ENCODE data around the gene EAPP.
"Not testable (repeated sequence)": the region's sequence is repeated elsewhere in the genome, so short reads cannot be mapped to it uniquely, and the experiment has no call there.

EAPP gene

DNA sequence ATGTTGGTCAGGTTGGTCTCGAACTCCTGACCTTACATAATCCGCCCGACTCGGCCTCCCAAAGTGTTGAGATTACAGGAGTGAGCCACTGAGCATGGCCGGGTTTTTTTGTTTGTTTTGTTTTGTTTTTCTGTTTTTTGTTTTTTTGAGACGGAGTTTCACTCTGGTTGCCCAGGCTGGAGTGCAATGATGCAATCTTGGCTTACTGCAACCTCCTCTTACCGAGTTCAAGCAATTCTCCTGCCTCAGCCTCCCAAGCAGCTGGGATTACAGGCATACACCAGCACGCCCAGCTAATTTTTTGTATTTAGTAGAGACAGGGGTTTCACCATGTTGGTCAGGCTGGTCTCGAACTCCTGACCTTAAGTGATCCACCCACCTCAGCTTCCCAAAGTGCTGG, 35.5 kb downstream of the EAPP start:
- 81 to 83% methylated on average over 9 of the region's 9 CpGs for WGBS, 2 experiments
- not testable (repeated sequence) for H3K4me3 ChIP-seq (ENCODE audit: insufficient read depth, low read depth, low read length); H3K27ac ChIP-seq (ENCODE audit: insufficient read depth, low read depth, low read length, poor library complexity, severe bottlenecking); H3K36me3 ChIP-seq (ENCODE audit: control insufficient read depth, insufficient read depth, low read length); H3K9me3 ChIP-seq (ENCODE audit: control insufficient read depth, low read length); H3K4me1 ChIP-seq (ENCODE audit: control insufficient read depth, insufficient read depth, low read length); H3K27me3 ChIP-seq (ENCODE audit: control insufficient read depth, insufficient read depth, low read length, poor library complexity, severe bottlenecking)

DNA sequence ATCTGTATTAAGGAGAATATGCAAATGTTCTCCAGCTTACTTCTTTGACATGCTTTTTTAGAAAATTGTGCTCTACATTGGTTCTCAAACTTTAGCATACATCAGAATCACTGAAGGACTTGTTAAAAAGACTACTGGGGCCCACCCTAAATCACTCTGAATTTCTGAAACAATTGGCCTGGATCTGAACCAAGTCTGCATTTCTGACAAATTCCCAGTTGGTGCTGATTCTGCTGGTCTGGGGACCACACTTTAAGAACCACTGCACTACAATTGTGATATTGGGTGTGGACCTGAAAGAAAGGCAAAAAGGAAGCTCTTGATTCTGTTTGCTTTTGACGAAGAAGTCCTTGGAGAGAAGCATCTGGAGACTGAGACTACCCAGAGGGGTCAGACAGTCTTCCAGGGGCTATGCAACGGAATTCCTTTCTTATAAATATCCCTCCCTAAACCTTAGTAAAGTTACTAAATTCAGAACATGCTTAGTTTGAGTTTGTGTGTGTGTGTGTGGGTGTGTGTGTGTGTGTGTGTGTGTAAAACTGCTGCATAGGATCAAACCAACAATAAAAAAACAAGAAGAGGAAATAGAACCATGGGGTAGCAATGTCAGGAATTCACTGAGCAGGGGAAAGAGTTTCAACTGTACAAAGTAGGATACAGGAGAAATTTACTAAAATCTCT, 36.8 kb downstream of the EAPP start:
- 75 to 88% methylated on average over 2 of the region's 2 CpGs for WGBS, 2 experiments
- Histone ChIP-seq H3K27ac (ENCODE audit: insufficient read depth, low read depth, low read length, poor library complexity, severe bottlenecking) (no peak overlapping the region), H3K27me3 (ENCODE audit: control insufficient read depth, insufficient read depth, low read length, poor library complexity, severe bottlenecking) (no peaks in the 10 kb centered on the region), H3K36me3 (ENCODE audit: control insufficient read depth, insufficient read depth, low read length) (no peaks in the 10 kb centered on the region), H3K9me3 (ENCODE audit: control insufficient read depth, low read length) (no peaks in the 10 kb centered on the region), H3K4me1 (ENCODE audit: control insufficient read depth, insufficient read depth, low read length) (no peaks in the 10 kb centered on the region), H3K4me3 (ENCODE audit: insufficient read depth, low read depth, low read length) (no peak overlapping the region)

DNA sequence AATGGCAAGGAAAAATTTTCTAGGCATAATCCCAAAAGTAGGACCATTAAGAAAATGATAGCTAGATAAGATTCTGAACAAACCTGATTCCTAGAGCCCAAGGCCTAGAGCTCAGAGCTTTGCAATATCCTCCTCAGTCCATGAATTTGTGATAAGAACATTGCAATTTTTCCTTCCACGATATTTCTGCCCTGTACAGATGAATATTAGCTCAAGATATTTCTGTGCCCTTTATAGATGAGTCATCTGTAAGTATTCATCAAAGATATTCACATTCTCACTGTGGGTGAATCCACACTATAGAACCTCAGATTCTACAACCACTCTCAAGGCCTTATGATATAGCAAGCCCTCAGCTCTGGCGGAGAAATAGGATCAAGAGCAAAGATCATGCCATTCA, 37.5 kb downstream of the EAPP start:
- 88 to 94% methylated on average over 2 of the region's 2 CpGs for WGBS, 2 experiments
- H3K9me3 ChIP-seq (ENCODE audit: control insufficient read depth, low read length): no peaks in the 10 kb centered on the region
- peaks cover 6% of the 10 kb centered on the region for H3K4me1 ChIP-seq (ENCODE audit: control insufficient read depth, insufficient read depth, low read length)
- no peak overlapping the region for H3K4me3 ChIP-seq (ENCODE audit: insufficient read depth, low read depth, low read length)
- H3K36me3 ChIP-seq (ENCODE audit: control insufficient read depth, insufficient read depth, low read length): no peaks in the 10 kb centered on the region
- no peak overlapping the region for H3K27ac ChIP-seq (ENCODE audit: insufficient read depth, low read depth, low read length, poor library complexity, severe bottlenecking)
- no peaks in the 10 kb centered on the region for H3K27me3 ChIP-seq (ENCODE audit: control insufficient read depth, insufficient read depth, low read length, poor library complexity, severe bottlenecking)

DNA sequence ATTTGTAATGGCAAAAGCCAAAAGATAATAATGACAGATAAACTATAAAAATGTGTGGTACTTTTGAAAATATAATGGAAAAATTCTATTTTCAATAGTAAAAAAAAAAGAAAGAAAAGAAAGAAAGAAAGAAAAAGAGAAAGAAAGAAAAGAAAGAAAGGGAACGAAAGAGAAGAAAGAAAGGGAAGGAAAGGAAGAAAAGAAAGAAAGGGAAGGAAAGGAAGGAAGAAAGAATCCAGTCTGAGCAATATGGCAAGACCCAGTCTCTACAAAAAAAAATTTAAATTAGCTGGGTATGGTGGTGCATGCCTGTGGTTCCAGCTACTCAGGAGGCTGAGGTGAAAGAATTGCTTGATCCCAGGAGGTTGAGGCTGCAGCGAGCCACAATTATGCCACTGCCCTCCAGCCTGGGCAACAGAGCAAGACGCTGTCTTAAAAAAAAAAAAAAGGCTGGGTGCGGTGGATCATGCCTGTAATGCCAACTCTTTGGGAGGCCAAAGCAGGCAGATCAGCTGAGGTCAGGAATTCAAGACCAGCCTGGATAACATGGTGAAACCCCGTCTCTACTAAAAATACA, 38.4 kb downstream of the EAPP start:
- Histone ChIP-seq H3K4me3 (ENCODE audit: insufficient read depth, low read depth, low read length) (no peak overlapping the region), H3K4me1 (ENCODE audit: control insufficient read depth, insufficient read depth, low read length) (peaks cover 10% of the 10 kb centered on the region), H3K27me3 (ENCODE audit: control insufficient read depth, insufficient read depth, low read length, poor library complexity, severe bottlenecking) (no peaks in the 10 kb centered on the region), H3K27ac (ENCODE audit: insufficient read depth, low read depth, low read length, poor library complexity, severe bottlenecking) (no peak overlapping the region), H3K9me3 (ENCODE audit: control insufficient read depth, low read length) (no peaks in the 10 kb centered on the region), H3K36me3 (ENCODE audit: control insufficient read depth, insufficient read depth, low read length) (no peaks in the 10 kb centered on the region)
- WGBS, 2 experiments: 92 to 94% methylated on average over 4 of the region's 5 CpGs

DNA sequence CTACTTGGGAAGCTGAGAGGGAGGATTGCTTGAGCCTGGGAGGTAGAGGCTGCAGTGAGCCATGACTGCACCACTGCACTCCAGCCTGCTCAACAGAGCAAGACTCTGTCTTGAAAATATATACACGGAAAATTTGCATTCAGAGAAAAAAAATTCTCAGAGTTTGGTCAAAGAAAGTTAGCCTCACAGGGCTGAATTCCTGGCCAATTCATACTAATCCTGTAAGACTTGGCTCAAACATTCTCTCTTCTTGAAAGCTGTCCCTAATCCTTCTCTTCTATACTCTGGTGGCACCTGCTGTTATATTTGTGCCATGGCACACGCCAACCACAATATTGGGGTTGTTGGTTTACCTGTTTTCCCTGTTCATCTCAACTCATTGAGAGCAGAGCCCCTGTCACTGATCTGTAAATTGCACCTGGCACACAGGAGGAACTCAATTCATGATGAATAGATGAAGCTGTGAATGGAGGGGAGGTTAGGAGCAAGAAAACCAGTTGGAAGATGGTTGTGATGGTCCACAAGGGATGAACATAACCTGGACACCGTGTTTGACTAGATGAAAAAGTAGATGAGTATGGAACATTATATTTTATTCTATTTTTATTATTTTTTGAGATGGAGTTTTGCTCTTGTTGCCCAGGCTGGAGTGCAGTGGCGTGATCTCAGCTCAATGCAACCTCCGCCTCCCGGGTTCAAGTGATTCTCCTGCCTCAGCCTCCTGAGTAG, 40.7 kb downstream of the EAPP start:
- H3K4me1 ChIP-seq (ENCODE audit: control insufficient read depth, insufficient read depth, low read length): peaks cover 10% of the 10 kb centered on the region
- H3K27ac ChIP-seq (ENCODE audit: insufficient read depth, low read depth, low read length, poor library complexity, severe bottlenecking): no peak overlapping the region
- no peak overlapping the region for H3K4me3 ChIP-seq (ENCODE audit: insufficient read depth, low read depth, low read length)
- H3K36me3 ChIP-seq (ENCODE audit: control insufficient read depth, insufficient read depth, low read length): no peaks in the 10 kb centered on the region
- whole genome bisulfite sequencing, 2 experiments: 92 to 93% methylated on average over 6 of the region's 6 CpGs
- no peaks in the 10 kb centered on the region for H3K27me3 ChIP-seq (ENCODE audit: control insufficient read depth, insufficient read depth, low read length, poor library complexity, severe bottlenecking)
- H3K9me3 ChIP-seq (ENCODE audit: control insufficient read depth, low read length): no peaks in the 10 kb centered on the region

DNA sequence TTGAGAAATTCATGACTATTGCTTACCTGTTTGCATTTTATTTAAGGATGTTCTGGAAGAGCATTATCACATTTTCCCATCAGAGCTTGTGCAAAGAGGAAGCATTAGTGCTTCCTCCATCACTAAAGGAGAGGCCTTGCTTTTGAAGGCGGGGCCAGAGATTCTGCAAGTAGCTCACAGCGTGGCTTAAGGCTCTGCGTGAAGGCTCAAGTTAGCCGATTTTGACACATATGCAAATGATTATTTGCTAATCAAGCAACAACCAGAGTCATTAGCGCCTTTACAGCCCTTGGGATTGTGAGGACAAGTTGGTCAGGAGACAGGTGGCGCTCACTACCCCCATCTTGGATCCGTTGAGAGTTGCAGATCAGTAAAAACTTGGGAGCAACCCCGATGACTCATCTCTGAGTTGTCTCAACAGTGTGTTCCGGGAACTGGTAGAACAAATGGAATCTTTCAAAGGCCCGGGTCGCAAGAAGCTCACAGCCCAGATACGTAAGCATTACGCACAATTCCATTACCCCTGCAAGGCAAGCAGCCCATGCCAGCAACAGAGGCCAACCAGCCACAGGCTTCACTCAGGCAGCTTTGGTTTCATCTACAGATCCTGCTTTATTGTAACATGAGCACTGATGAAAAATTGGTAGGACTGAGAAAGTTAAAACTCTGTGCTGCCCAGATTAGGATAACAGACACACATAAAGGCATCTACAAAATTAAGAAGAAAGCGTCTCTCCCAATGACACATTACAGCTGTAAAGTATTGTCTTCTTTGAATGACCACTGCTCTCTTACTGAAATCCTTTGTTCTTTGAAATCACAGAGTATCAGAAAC, 42.6 kb downstream of the EAPP start:
- Histone ChIP-seq H3K27ac (ENCODE audit: insufficient read depth, low read depth, low read length, poor library complexity, severe bottlenecking) (peak overlapping the region; percentile 78), H3K4me1 (ENCODE audit: control insufficient read depth, insufficient read depth, low read length) (peaks cover 10% of the 10 kb centered on the region), H3K36me3 (ENCODE audit: control insufficient read depth, insufficient read depth, low read length) (no peaks in the 10 kb centered on the region), H3K4me3 (ENCODE audit: insufficient read depth, low read depth, low read length) (no peak overlapping the region), H3K27me3 (ENCODE audit: control insufficient read depth, insufficient read depth, low read length, poor library complexity, severe bottlenecking) (no peaks in the 10 kb centered on the region), H3K9me3 (ENCODE audit: control insufficient read depth, low read length) (no peaks in the 10 kb centered on the region)
- 32 to 33% methylated on average over 14 of the region's 14 CpGs for WGBS, 2 experiments

DNA sequence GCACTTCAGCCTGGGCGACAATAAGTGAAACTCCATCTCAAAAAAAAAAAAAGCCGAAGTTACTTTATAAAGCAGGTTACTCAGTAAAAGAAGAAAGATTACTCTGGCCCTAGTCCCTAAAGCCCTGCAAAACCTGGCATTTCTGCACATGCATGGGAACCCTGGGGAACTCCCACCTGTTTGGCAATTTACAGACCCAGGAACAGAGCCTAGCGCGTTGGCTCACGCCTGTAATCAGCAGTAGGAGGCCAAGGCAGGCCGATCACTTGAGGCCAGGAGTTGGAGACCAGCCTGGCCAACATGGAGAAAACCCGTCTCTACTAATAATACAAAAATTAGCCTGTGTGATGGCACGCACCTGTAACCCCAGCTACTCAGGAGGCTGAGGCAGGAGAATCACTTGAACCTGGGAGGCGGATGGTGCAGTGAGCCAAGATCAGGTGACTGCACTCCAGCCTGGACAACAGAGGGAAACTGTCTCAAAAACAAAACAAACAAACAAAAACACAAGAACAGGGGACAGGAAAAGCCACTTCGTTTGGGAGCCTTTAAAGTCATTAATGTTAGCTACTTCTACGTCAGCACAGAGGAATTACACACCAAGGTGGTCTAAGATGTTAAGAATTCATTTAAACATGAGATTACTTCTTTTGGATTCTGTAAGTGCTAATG, 43.4 kb downstream of the EAPP start:
- Histone ChIP-seq H3K27me3 (ENCODE audit: control insufficient read depth, insufficient read depth, low read length, poor library complexity, severe bottlenecking) (no peaks in the 10 kb centered on the region), H3K36me3 (ENCODE audit: control insufficient read depth, insufficient read depth, low read length) (no peaks in the 10 kb centered on the region), H3K4me1 (ENCODE audit: control insufficient read depth, insufficient read depth, low read length) (peaks cover 10% of the 10 kb centered on the region), H3K27ac (ENCODE audit: insufficient read depth, low read depth, low read length, poor library complexity, severe bottlenecking) (no peak overlapping the region), H3K4me3 (ENCODE audit: insufficient read depth, low read depth, low read length) (no peak overlapping the region), H3K9me3 (ENCODE audit: control insufficient read depth, low read length) (no peaks in the 10 kb centered on the region)
- WGBS, 2 experiments: 92 to 95% methylated on average over 11 of the region's 11 CpGs

DNA sequence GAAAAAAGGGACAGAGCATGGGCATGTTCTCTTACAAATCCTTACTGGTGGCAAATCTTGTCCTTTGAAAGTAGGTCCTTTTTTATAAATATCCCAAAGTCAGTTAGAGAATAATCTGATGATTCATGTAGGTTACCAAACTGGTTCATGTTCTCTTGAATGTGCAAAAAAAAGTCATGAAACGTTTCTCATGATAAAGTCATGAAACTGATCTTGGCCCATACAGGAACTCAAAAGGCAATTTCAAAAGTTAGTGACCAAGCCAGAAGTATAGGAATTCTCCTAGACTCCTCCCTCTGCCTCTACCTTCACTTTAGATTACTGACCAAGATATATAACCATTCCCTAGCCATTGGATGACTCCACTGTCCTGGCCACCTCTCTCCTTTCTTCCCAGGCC, 50.2 kb downstream of the EAPP start:
- H3K36me3 ChIP-seq (ENCODE audit: control insufficient read depth, insufficient read depth, low read length): no peaks in the 10 kb centered on the region
- WGBS, 2 experiments: 83 to 88% methylated on average over 1 of the region's 1 CpG
- H3K27me3 ChIP-seq (ENCODE audit: control insufficient read depth, insufficient read depth, low read length, poor library complexity, severe bottlenecking): no peaks in the 10 kb centered on the region
- no peak overlapping the region for H3K4me3 ChIP-seq (ENCODE audit: insufficient read depth, low read depth, low read length)
- H3K4me1 ChIP-seq (ENCODE audit: control insufficient read depth, insufficient read depth, low read length): no peaks in the 10 kb centered on the region
- no peak overlapping the region for H3K27ac ChIP-seq (ENCODE audit: insufficient read depth, low read depth, low read length, poor library complexity, severe bottlenecking)
- no peaks in the 10 kb centered on the region for H3K9me3 ChIP-seq (ENCODE audit: control insufficient read depth, low read length)

DNA sequence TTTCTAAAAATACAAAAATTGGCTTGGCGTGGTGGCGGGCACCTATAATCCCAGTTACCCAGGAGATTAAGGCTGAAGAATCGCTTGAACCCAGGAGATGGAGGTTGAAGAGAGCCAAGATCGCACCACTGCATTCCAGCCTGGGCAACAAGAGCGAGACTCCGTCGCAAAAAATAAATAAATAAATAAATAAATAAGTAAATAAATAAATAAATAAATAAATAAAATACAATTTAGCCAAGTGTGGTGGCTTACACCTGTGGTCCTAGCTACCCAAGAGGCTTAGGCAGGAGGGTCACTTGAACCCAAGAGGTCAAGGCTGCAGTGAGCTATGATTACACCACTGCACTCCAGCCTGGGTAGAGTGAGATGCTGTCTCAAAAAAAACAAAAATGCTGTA, 51.0 kb downstream of the EAPP start:
- Histone ChIP-seq H3K9me3 (ENCODE audit: control insufficient read depth, low read length) (no peaks in the 10 kb centered on the region), H3K27ac (ENCODE audit: insufficient read depth, low read depth, low read length, poor library complexity, severe bottlenecking) (no peak overlapping the region)
- 88 to 98% methylated on average over 4 of the region's 7 CpGs for WGBS, 2 experiments

More for the DNA sequence above, 51.0 kb downstream of the EAPP start:
- no peaks in the 10 kb centered on the region for H3K4me1 ChIP-seq (ENCODE audit: control insufficient read depth, insufficient read depth, low read length)
- H3K27me3 ChIP-seq (ENCODE audit: control insufficient read depth, insufficient read depth, low read length, poor library complexity, severe bottlenecking): no peaks in the 10 kb centered on the region
- H3K4me3 ChIP-seq (ENCODE audit: insufficient read depth, low read depth, low read length): no peak overlapping the region
- H3K36me3 ChIP-seq (ENCODE audit: control insufficient read depth, insufficient read depth, low read length): no peaks in the 10 kb centered on the region
